SK-N-SH treated with all-trans-retinoic acid at 6 μM for 48 hours (cell line): ENCODE measurements around the gene SLC35G6.

ENCODE experiments used
- TCF4 ChIP-seq: fragments of 250-450 bp; sonication (Bioruptor Pico); IDR thresholded peaks from 2 replicates; pipeline ENCODE4 v1.8.0; 2021; ENCODE audit warnings: mild to moderate bottlenecking, moderate library complexity, borderline replicate concordance
- ZFP3 ChIP-seq: fragments of 250-450 bp; sonication (Bioruptor Pico); IDR thresholded peaks from 2 replicates; pipeline ENCODE4 v1.5.0; 2020; ENCODE audit warnings: mild to moderate bottlenecking, moderate library complexity
- ZNF565 ChIP-seq: fragments of 450-650 bp; formaldehyde crosslinking; conservative IDR thresholded peaks from 2 replicates; pipeline ENCODE4 v1.5.0; 2020; ENCODE audit warnings: low read depth, mild to moderate bottlenecking, moderate library complexity
- ZNF8 ChIP-seq: fragments of 450-650 bp; formaldehyde crosslinking; IDR thresholded peaks from 2 replicates; pipeline ENCODE4 v1.5.0; 2020; ENCODE audit warnings: mild to moderate bottlenecking, moderate library complexity
- TF ChIP-seq, protein P1 (sequence below): fragments of 250-450 bp; sonication (Bioruptor Pico); IDR thresholded peaks from 2 replicates; pipeline ENCODE4 v1.5.1; 2020; ENCODE audit warnings: low read depth, mild to moderate bottlenecking, moderate library complexity
- TF ChIP-seq, protein P2 (sequence below): fragments of 250-450 bp; sonication (Bioruptor Pico); IDR thresholded peaks from 2 replicates; pipeline ENCODE4 v1.8.0; 2020; ENCODE audit warnings: mild to moderate bottlenecking, moderate library complexity, borderline replicate concordance

DNA sequence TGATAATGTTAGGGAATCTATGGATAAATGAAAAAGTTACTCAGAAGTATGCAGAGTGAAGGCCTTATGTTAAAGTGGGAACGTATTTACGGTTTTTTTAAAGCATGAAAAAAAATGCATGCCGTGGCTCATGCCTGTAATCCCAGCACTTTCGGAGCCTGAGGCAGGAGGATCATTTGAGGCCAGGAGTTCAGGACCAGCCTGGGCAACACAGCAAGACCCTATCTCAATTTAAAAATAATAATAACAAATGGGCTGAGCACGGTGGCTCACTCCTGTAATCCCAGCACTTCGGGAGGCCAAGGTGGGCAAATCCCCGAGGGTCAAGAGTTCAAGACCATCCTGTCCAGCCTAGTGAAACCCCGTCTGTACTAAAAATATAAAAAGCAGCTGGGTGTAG lies 8.9 kb downstream of the SLC35G6 start:
- TF ChIP-seq ZFP3 (CRISPR knock-in tag), result no peak
- no peak for TF ChIP-seq ZNF565 (CRISPR knock-in tag)
- TF ChIP-seq, protein P1, sequence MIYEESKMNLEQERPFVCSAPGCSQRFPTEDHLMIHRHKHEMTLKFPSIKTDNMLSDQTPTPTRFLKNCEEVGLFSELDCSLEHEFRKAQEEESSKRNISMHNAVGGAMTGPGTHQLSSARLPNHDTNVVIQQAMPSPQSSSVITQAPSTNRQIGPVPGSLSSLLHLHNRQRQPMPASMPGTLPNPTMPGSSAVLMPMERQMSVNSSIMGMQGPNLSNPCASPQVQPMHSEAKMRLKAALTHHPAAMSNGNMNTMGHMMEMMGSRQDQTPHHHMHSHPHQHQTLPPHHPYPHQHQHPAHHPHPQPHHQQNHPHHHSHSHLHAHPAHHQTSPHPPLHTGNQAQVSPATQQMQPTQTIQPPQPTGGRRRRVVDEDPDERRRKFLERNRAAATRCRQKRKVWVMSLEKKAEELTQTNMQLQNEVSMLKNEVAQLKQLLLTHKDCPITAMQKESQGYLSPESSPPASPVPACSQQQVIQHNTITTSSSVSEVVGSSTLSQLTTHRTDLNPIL, result no peak
- TF ChIP-seq, protein P2, sequence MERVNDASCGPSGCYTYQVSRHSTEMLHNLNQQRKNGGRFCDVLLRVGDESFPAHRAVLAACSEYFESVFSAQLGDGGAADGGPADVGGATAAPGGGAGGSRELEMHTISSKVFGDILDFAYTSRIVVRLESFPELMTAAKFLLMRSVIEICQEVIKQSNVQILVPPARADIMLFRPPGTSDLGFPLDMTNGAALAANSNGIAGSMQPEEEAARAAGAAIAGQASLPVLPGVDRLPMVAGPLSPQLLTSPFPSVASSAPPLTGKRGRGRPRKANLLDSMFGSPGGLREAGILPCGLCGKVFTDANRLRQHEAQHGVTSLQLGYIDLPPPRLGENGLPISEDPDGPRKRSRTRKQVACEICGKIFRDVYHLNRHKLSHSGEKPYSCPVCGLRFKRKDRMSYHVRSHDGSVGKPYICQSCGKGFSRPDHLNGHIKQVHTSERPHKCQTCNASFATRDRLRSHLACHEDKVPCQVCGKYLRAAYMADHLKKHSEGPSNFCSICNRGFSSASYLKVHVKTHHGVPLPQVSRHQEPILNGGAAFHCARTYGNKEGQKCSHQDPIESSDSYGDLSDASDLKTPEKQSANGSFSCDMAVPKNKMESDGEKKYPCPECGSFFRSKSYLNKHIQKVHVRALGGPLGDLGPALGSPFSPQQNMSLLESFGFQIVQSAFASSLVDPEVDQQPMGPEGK (CRISPR knock-in tag), result no peak
- TF ChIP-seq TCF4 (CRISPR knock-in tag), result no peak
- no peak for TF ChIP-seq ZNF8 (CRISPR knock-in tag)
